ENCODE results near the gene PRKAG2. TPM values are rescaled to one million over a fixed set of nuclear protein-coding genes. Genes with fewer than 3 reads are reported as not detected.

Gene PRKAG2
- total RNA-seq, 4 donors from 2014 or later = 19.5 to 30.8 (median 27.6) TPM

DNA sequence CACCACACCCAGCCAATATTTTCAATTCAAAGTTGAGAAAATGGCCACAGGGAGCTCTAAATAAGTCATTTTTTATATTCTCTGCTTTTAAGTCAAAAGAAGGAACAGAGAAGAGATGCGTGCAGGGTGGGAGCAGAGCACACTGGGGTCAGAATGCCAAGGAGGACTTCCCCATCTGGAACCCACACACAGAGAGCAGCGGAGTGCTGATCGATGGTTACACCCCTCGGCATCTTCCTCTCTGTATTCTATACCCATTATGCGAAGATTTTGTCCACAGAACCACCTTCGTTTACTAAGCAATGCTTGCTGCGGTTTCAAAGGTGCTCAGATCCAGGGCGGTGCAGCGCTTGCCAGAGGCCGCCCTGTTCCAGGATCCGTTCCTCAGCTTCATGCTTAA lies 265.9 kb downstream of the PRKAG2 start:
- H3K27me3 ChIP-seq = no peaks in the 10 kb centered on the region
- H3K4me1 ChIP-seq = no peaks in the 10 kb centered on the region
- intact Hi-C loops (cut with DNase I) = no loop called here
- H3K9me3 ChIP-seq = no peaks in the 10 kb centered on the region
- no peak overlapping the region for H3K27ac ChIP-seq
- DNase-seq = no peak
- no peak overlapping the region for H3K4me3 ChIP-seq (replicated peaks in 1 of 3)
- H3K36me3 ChIP-seq = no peaks in the 10 kb centered on the region
- TF ChIP-seq CTCF (IDR thresholded peaks at IDR 0.05) (no peak), POLR2A (IDR thresholded peaks at IDR 0.05) (no peak)
- WGBS, 2 donors = 97 to 99% methylated on average over 11 of the region's 11 CpGs

DNA sequence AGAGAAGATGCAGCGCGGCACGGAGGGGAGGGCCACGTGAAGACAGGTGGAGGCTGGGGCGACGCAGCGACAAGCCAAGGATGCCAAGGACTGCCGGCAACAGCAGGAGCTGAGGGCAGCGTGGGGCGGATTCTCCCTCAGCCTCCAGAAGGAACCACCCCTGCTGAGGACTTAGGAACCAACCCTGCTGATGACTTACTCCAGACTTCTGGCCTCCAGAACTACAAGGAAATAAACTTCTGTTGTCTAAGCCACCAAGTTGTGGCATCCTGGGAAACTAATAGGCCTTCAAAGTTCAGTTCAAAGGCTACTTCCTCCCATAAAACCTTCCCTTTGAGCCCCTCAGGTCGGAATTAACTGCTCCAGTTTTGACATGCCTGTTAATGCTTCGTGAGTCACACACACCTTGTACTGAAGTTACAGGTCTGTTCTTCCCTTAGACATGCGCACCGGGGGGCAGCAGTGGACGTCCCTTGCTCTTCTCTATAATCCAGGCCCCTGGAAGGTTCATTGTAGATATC lies 268.8 kb downstream of the PRKAG2 start:
- H3K4me3 ChIP-seq (replicated peaks in 1 of 3) = no peak overlapping the region
- no peak for DNase-seq
- no peaks in the 10 kb centered on the region for H3K4me1 ChIP-seq
- 92 to 94% methylated on average over 15 of the region's 15 CpGs for WGBS, 2 donors
- no peaks in the 10 kb centered on the region for H3K27me3 ChIP-seq
- no peaks in the 10 kb centered on the region for H3K36me3 ChIP-seq
- no peak overlapping the region for H3K27ac ChIP-seq
- intact Hi-C loops (cut with DNase I) = no loop called here
- no peaks in the 10 kb centered on the region for H3K9me3 ChIP-seq
- no peak for TF ChIP-seq CTCF (IDR thresholded peaks at IDR 0.05)
- TF ChIP-seq POLR2A (IDR thresholded peaks at IDR 0.05) = no peak

DNA sequence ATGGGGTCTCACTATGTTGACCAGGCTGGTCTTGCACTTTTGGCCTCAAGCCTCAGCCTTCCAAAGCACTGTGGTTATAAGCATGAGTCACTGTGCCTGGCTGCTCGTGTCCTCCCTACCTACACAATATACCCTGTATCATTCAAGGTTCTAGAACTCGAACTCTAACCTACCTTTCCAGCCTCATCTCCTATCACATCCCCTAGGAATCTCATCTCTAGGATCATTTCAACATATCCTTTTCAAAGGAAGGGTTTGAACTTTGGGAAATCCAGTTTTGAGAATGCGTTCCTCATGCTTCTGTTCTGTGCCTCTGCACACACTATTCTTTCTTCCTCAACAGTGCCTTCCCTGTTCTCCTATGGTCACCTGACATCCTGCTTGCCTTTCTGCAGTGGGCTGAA lies 269.4 kb downstream of the PRKAG2 start:
- DNase-seq = no peak
- no peaks in the 10 kb centered on the region for H3K4me1 ChIP-seq
- H3K27me3 ChIP-seq = no peaks in the 10 kb centered on the region
- H3K4me3 ChIP-seq (replicated peaks in 1 of 3) = no peak overlapping the region
- no peaks in the 10 kb centered on the region for H3K9me3 ChIP-seq
- no peaks in the 10 kb centered on the region for H3K36me3 ChIP-seq
- intact Hi-C loops (cut with DNase I) = no loop called here
- WGBS, 2 donors = 88 to 94% methylated on average over 3 of the region's 3 CpGs
- no peak for TF ChIP-seq CTCF (IDR thresholded peaks at IDR 0.05)
- TF ChIP-seq POLR2A (IDR thresholded peaks at IDR 0.05) = no peak
- H3K27ac ChIP-seq = no peak overlapping the region

- TF ChIP-seq POLR2A (IDR thresholded peaks at IDR 0.05) = no peak
- TF ChIP-seq CTCF (IDR thresholded peaks at IDR 0.05) = no peak
- intact Hi-C loops (cut with DNase I) = no loop called here
- no peak overlapping the region for H3K27ac ChIP-seq
- no peak overlapping the region for H3K4me3 ChIP-seq (replicated peaks in 1 of 3)
- DNase-seq = no peak
- H3K36me3 ChIP-seq = no peaks in the 10 kb centered on the region
- peaks cover 0 to 9% of the 10 kb centered on the region in 2 donors for H3K4me1 ChIP-seq
- 97 to 100% methylated on average over 2 to 4 of the region's 4 CpGs for WGBS, 2 donors
- H3K27me3 ChIP-seq = no peaks in the 10 kb centered on the region
- no peaks in the 10 kb centered on the region for H3K9me3 ChIP-seq
Measured at GRCh38 chr7:151603951-151604350, 273.0 kb downstream of the PRKAG2 start.

GRCh38 chr7:151601521-151602305 lies 275.2 kb downstream of the PRKAG2 start:
- WGBS, 2 donors = 96 to 97% methylated on average over 20 to 21 of the region's 21 CpGs
- Histone ChIP-seq H3K9me3 (no peaks in the 10 kb centered on the region), H3K27me3 (no peaks in the 10 kb centered on the region), H3K4me3 (replicated peaks in 1 of 3) (no peak overlapping the region), H3K4me1 (peaks cover 0 to 9% of the 10 kb centered on the region in 2 donors), H3K27ac (no peak overlapping the region), H3K36me3 (no peaks in the 10 kb centered on the region)
- no peak for TF ChIP-seq POLR2A (IDR thresholded peaks at IDR 0.05)
- TF ChIP-seq CTCF (IDR thresholded peaks at IDR 0.05) = no peak
- intact Hi-C loops (cut with DNase I) = no loop called here
- DNase-seq = no peak

Data from thyroid gland (tissue), 4 donors.